Measurements from ENCODE around the gene GIPC3.
"Not testable (repeated sequence)": the region's sequence is repeated elsewhere in the genome, so short reads cannot be mapped to it uniquely, and the experiment has no call there.

Gene GIPC3

GRCh38 chr19:3618144-3618810, 33.0 kb downstream of the GIPC3 start:
- no peak for DNase-seq (ENCODE audit: low read depth, low spot score)

GRCh38 chr19:3618811-3619630, 33.7 kb downstream of the GIPC3 start:
- no peak for DNase-seq (ENCODE audit: low read depth, low spot score)

- no peak for DNase-seq (ENCODE audit: low read depth, low spot score)
Measured at GRCh38 chr19:3619631-3620012, 34.3 kb downstream of the GIPC3 start.

- DNase-seq (ENCODE audit: low read depth, low spot score) = no peak
Measured at GRCh38 chr19:3620145-3620816, 35.0 kb downstream of the GIPC3 start.

GRCh38 chr19:3620817-3621547, 35.7 kb downstream of the GIPC3 start:
- no peak for DNase-seq (ENCODE audit: low read depth, low spot score)

GRCh38 chr19:3621689-3622088, 36.4 kb downstream of the GIPC3 start:
- DNase-seq (ENCODE audit: low read depth, low spot score) = no peak

GRCh38 chr19:3622224-3622623, 36.9 kb downstream of the GIPC3 start:
- DNase-seq (ENCODE audit: low read depth, low spot score) = no peak

- DNase-seq (ENCODE audit: low read depth, low spot score) = no peak
Measured at GRCh38 chr19:3623716-3624115, 38.4 kb downstream of the GIPC3 start.

GRCh38 chr19:3625996-3626472, 40.8 kb downstream of the GIPC3 start:
- no peak for DNase-seq (ENCODE audit: low read depth, low spot score)

GRCh38 chr19:3626473-3627350, 41.4 kb downstream of the GIPC3 start, which contains the start of gene CACTIN:
Gene CACTIN (minus strand): TSS chr19:3626790. CDS start chr19:3626762, 28 bp downstream.
- DNase-seq (ENCODE audit: low read depth, low spot score) = peak; percentile 88

GRCh38 chr19:3627351-3627723, 42.1 kb downstream of the GIPC3 start:
- no peak for DNase-seq (ENCODE audit: low read depth, low spot score)

GRCh38 chr19:3628766-3629165, 43.5 kb downstream of the GIPC3 start:
- DNase-seq (ENCODE audit: low read depth, low spot score) = not testable (repeated sequence)

GRCh38 chr19:3631053-3631861, 46.0 kb downstream of the GIPC3 start:
- DNase-seq (ENCODE audit: low read depth, low spot score) = no peak

- no peak for DNase-seq (ENCODE audit: low read depth, low spot score)
Measured at GRCh38 chr19:3632098-3632497, 46.8 kb downstream of the GIPC3 start.

GRCh38 chr19:3632739-3633558, 47.7 kb downstream of the GIPC3 start:
- no peak for DNase-seq (ENCODE audit: low read depth, low spot score)

- DNase-seq (ENCODE audit: low read depth, low spot score) = no peak
Measured at GRCh38 chr19:3633559-3633988, 48.3 kb downstream of the GIPC3 start.

GRCh38 chr19:3634496-3635045, 49.3 kb downstream of the GIPC3 start:
- no peak for DNase-seq (ENCODE audit: low read depth, low spot score)

GRCh38 chr19:3636506-3636905, 51.2 kb downstream of the GIPC3 start:
- DNase-seq (ENCODE audit: low read depth, low spot score) = no peak

GRCh38 chr19:3636962-3637361, 51.7 kb downstream of the GIPC3 start:
- no peak for DNase-seq (ENCODE audit: low read depth, low spot score)
